Endothelial cell of umbilical vein (primary cell): ENCODE measurements around the gene SCAI.
"Not testable (repeated sequence)": the region's sequence is repeated elsewhere in the genome, so short reads cannot be mapped to it uniquely, and the experiment has no call there.

Experiments
- GATA2 ChIP-seq: IDR thresholded peaks from 2 replicates; pipeline ENCODE4 v1.7.0; 2011; ENCODE audit warnings: low read depth, mild to moderate bottlenecking, moderate library complexity, mixed read lengths, low read length; ENCODE audit not compliant: insufficient read length, insufficient read depth
- POLR2A ChIP-seq: IDR thresholded peaks from 2 replicates; pipeline ENCODE4 v1.6.1; 2012; ENCODE audit warnings: low read depth, mild to moderate bottlenecking, control low read depth, low read length
- POLR2AphosphoS5 ChIP-seq: IDR thresholded peaks from 2 replicates; pipeline ENCODE4 v1.6.1; 2012; ENCODE audit warnings: low read depth, mild to moderate bottlenecking, control low read depth, low read length, moderate library complexity; ENCODE audit not compliant: insufficient read depth
- TF ChIP-seq, protein P1 (sequence below), 2 donors: IDR thresholded peaks; 1 replicate in 1 of 2; 2 replicates in 1 of 2; pipeline ENCODE4 v1.5.1; 2011; ENCODE audit warnings: low read length in 2 of 2, mild to moderate bottlenecking in 2 of 2, moderate library complexity in 2 of 2, control low read depth in 1 of 2, inconsistent platforms in 1 of 2, low read depth in 1 of 2; ENCODE audit not compliant: insufficient read depth in 1 of 2; ENCODE audit errors: extremely low read depth in 1 of 2

DNA sequence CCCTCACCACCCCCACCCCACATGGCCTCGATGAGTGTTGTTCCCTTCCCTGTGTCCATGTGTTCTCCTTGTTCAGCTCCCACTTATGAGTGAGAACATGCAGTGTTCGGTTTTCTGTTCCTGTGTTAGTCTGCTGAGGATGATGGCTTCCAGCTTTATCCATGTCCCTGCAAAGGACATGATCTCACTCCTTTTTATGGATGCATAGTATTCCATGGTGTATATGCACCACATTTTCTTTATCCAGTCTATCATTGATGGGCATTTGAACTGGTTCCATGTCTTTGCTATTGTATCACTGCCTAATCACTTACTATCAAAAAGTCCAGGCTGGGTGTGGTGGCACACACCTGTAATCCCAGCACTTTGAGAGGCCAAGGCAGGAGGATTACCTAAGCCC lies 24.6 kb downstream of the SCAI start:
- TF ChIP-seq, protein P1, sequence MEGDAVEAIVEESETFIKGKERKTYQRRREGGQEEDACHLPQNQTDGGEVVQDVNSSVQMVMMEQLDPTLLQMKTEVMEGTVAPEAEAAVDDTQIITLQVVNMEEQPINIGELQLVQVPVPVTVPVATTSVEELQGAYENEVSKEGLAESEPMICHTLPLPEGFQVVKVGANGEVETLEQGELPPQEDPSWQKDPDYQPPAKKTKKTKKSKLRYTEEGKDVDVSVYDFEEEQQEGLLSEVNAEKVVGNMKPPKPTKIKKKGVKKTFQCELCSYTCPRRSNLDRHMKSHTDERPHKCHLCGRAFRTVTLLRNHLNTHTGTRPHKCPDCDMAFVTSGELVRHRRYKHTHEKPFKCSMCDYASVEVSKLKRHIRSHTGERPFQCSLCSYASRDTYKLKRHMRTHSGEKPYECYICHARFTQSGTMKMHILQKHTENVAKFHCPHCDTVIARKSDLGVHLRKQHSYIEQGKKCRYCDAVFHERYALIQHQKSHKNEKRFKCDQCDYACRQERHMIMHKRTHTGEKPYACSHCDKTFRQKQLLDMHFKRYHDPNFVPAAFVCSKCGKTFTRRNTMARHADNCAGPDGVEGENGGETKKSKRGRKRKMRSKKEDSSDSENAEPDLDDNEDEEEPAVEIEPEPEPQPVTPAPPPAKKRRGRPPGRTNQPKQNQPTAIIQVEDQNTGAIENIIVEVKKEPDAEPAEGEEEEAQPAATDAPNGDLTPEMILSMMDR (IDR thresholded peaks at IDR 0.05; ENCODE audit: extremely low read depth in 1 of 2, insufficient read depth in 1 of 2, low read depth in 1 of 2, low read length in 2 of 2) = not testable (repeated sequence)
- not testable (repeated sequence) for TF ChIP-seq POLR2AphosphoS5, POLR2A, GATA2
